ENCODE results near the gene NXPH3.

NXPH3 gene

DNA sequence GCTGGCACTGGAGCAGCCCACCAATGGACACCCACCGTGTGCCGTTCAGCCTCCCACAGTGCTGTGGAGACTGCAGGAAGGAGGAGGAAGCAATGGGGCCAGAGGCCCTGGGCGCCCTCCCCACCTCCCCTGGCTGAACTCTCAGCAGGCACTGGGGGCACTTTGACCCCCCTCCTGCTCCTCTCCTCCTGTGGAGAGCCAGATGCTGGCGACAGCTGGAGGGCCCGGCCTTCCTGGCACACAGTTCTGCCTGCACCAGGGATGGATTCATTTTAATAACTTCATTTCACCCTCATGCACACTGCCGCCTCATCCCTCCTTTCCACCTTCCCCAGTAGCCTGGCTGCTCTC, 6.0 kb downstream of the NXPH3 start:
- H3K4me3 ChIP-seq (ENCODE audit: low read depth, low read length) = no peak overlapping the region
- no peak for DNase-seq (ENCODE audit: low read depth, low spot score)
- POLR2A ChIA-PET = no interaction called here
- CTCF ChIA-PET = interaction anchor here (1.6 to 18.1 kb wide), 3 partner anchors 11 to 118 kb away, joined by 4 to 1118 read pairs (median 50); partner anchors contain the start of gene SLC35B1
- TF ChIP-seq CTCF (IDR thresholded peaks at IDR 0.05; ENCODE audit: insufficient read depth, low read length, missing control alignments) = no peak

DNA sequence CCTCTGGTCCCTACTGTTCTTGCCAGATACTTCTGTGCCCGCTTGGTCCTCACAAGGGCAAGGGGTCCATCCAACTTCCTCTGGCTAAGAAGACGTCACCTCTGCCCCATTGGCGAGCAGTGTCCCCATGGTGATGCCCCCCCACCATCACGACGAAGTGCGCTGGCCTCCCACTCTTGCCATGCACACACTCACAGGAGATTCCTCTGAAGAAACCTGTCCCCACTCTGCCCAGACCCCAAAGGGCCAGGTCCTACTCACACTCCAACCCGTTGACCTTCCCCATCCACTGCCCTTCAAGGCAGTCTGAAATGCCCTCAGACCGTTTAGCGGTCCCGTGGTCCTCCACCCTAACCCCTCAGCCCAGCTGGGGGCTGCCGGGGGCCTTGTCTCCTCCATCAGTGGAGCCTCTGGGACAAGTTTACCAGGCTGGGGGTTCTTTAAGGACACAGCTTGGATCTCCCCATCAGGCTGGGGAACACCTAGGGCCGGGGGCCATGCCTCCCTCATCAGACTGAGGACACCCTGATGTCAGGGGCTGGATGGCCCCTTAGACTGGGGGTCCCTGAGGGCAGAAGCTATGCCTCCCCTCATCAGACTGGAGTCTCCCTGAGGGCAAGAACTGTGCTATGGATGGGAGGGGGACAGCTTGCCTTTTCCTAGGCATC, 6.5 kb downstream of the NXPH3 start:
- no peak overlapping the region for H3K4me3 ChIP-seq (ENCODE audit: low read depth, low read length)
- no peak for TF ChIP-seq CTCF (IDR thresholded peaks at IDR 0.05; ENCODE audit: insufficient read depth, low read length, missing control alignments)
- CTCF ChIA-PET = interaction anchor here (1.3 to 18.1 kb wide), 5 partner anchors 12 to 415 kb away, joined by 3 to 1118 read pairs (median 10); partner anchors contain the start of gene SLC35B1
- no peak for DNase-seq (ENCODE audit: low read depth, low spot score)
- POLR2A ChIA-PET = no interaction called here

GRCh38 chr17:49582789-49583188, 7.1 kb downstream of the NXPH3 start:
- ChIA-PET CTCF (interaction anchor here (1.3 to 6.3 kb wide), 4 partner anchors 13 to 414 kb away, joined by 3 to 50 read pairs (median 7); no protein-coding TSS in a partner anchor), POLR2A (no interaction called here)
- H3K4me3 ChIP-seq (ENCODE audit: low read depth, low read length) = no peak overlapping the region
- DNase-seq (ENCODE audit: low read depth, low spot score) = no peak
- TF ChIP-seq CTCF (IDR thresholded peaks at IDR 0.05; ENCODE audit: insufficient read depth, low read length, missing control alignments) = no peak

DNA sequence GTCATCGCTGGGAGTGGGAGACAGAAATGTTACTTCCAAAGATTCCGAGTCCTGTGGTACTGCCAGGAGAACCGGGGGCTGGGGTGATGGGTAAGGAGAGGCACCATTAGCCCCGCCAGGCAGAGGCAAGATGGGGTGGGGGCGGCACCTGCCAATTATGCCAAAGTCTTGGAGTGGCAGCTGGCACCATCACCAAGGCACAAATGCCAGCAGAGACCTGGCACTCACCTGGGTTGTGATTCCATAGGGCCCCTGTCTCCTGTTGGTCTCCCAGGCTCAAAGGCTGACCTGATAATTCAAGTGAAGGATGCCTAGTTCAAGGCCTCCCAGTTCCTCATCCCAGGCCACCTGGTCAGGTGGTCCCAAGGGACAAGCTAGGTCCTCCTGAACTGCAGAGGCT, 7.6 kb downstream of the NXPH3 start:
- CTCF ChIA-PET = interaction anchor here (0.7 to 6.3 kb wide), 5 partner anchors 13 to 414 kb away, joined by 3 to 50 read pairs (median 4); no protein-coding TSS in a partner anchor
- TF ChIP-seq CTCF (IDR thresholded peaks at IDR 0.05; ENCODE audit: insufficient read depth, low read length, missing control alignments) = no peak
- DNase-seq (ENCODE audit: low read depth, low spot score) = no peak
- POLR2A ChIA-PET = no interaction called here
- no peak overlapping the region for H3K4me3 ChIP-seq (ENCODE audit: low read depth, low read length)

DNA sequence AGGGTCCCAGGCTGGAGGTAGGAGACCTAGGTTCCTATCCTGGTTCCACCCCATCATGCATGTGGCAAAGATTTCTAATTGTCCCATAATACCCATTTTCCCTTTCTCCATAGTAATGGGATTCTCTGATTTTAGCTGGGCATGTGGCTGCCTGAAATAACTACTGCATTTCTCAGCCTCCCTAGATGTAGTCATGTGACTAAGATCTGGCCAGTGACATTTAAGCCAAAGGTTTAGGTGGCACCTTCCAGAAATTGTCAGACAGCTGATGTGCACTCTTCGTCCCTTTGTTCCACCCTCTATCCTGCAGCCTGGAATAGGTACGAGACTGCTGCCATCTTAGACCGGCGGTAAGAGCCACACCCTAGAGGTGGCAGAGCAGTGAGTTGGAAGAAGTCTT, 8.2 kb downstream of the NXPH3 start:
- ChIA-PET POLR2A (no interaction called here), CTCF (interaction anchor here (2.1 to 6.3 kb wide), 3 partner anchors 9 to 112 kb away, joined by 10 to 50 read pairs (median 20); partner anchors contain the start of gene NXPH3)
- no peak overlapping the region for H3K4me3 ChIP-seq (ENCODE audit: low read depth, low read length)
- no peak for DNase-seq (ENCODE audit: low read depth, low spot score)
- no peak for TF ChIP-seq CTCF (IDR thresholded peaks at IDR 0.05; ENCODE audit: insufficient read depth, low read length, missing control alignments)

DNA sequence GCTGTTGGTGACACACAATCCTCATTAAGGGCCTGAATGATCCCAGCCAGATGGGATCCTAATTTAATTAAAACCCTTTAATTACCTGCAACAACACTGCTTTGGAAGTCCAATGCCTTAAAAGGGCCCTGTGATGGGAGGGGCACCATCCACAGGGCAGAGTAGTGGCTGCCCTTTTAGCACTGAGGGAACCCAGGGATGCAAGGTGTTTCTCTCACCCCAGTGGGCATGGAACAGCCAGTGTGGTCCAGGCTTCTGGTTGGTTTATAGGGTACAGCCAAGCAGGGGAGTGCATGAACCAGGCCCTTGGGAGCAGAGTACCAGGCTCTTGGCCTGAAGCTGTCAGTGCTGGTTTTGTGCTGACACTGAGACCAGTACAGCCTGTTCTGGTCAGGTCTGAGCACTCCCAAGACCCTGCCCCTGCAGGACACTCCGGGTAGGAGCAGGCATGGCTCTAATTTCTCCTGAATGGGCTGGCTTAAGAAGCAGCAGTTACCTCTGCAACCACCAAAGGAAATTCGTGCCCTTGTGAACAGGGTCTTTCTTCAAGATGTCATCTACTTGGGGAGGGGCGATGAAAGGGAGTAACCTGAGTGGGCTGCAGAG, 9.9 kb downstream of the NXPH3 start:
- no peak overlapping the region for H3K4me3 ChIP-seq (ENCODE audit: low read depth, low read length)
- no peak for DNase-seq (ENCODE audit: low read depth, low spot score)
- CTCF ChIA-PET = interaction anchor here (3.8 kb wide), 1 partner anchor 10 kb away, joined by 20 read pairs; the partner anchor contains the start of gene NXPH3
- POLR2A ChIA-PET = no interaction called here
- no peak for TF ChIP-seq CTCF (IDR thresholded peaks at IDR 0.05; ENCODE audit: insufficient read depth, low read length, missing control alignments)
